ENCODE data around the gene ARSB.
"Not testable (repeated sequence)": the region's sequence is repeated elsewhere in the genome, so short reads cannot be mapped to it uniquely, and the experiment has no call there.

ARSB gene

DNA sequence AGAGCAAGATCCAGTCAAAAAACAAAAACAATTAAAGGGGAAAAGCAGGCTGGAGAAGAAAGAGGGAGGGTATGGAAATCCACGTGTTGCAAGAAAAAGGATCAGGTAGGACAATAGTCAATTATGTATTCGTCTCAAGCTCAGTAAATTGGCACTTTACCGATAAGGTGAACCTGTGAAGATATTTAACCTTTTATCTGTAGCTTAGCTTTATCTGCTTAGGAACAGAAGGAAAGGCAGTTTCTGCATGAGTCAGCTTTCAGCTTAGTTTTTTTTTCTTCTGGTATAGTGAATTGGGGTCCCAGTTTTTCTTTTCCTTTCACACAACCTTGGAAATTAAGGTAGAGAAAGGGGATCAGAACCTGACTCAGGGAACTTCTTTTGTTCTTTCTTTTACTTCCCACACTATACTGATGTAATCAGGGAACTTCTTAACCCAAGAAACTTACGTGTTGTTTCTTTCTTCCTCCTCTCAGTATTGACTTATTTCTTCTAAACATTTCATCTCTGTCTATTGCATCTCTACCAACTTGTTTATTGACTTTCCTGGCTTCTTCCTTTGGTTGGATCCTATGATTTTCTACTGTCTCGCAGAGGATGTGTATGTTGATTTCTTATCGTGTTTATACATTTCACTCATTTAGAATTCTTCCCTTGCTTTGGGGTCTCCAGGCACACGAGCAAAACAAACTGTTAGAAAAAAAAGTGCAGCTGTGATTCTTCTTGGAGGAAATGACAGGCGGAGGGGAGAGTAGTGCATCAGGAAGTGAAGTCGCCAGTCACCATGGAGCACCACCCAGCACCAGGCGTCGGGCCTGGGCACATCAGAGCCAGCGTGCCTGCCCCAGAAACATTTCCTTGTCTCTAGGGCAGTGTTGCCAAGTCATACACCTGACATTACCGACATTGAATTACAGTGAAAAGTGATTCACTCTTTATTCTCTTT lies 213.6 kb downstream of the ARSB start:
- DNase-seq = no peak

DNA sequence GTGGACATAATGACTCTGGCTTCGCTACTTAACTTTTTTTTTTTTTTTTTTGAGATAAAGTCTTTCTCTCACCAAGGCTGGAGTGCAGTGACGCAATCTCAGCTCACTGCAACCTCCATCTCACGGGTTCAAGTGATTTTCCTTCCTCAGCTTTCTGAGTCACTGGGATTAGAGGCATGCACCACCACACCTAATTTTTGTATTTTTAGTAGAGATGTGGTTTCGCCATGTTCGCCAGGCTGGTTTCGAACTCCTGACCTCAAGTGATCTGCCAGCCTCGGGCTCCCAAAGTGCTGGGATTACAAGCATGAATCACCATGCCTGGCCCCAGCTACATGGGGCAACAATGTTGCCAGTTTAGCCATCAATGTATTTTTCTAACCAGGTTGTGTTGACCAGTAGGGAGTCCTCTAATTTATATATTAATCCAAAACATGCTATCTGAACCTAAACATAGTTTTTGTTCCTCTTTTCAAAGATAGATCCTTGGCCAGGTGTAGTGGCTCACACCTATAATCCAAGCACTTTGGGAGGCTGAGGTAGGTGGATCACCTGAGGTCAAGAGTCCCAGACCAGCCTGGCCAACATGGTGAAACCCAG lies 216.2 kb downstream of the ARSB start:
- DNase-seq = no peak

DNA sequence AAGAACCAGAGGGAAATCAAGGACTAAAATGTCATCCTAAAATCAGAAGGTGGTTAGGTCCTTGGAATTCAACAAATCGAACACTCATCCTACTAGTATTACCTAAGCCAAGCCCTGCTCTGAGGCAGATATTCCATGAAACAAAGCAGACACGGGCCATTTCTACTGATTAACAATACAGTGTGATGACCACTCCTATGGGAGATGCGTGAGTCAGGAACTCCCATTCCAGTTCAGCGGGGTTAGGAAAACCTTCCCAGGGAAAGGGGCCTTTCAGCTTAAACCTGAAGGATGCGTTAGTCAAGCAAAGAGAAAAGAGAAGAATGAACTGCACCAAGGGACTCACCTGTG lies 218.7 kb downstream of the ARSB start:
- DNase-seq = no peak

DNA sequence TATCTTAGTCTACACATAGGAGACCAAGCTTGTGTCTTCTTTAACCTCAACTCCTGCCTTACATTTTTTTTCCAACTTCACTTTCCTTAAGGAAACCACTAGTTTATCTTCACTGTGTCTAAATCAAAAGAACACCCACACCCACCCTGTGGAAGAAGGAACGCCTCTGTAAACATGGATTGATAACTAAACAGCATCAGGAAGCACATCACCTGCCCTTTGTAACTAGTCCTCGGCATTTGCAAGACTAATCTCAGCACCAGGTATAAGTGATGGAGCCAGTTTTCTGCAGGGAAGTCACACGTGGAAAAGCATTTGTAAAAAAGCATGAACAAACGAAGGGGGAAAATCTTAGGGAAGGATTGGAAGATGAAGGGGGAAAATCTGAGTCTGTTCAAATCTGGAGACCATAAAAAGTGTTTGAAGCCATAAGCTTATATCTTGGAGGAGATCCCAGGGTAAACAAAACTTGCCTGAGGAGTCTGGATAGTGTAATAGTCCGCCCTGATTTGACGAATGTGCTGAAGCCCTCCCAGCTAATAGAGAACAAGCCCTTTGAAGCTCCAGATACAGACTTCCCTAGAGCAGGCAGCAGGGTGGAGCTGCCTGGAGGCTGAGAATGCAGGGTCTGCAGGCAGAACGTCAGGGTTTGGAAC lies 219.2 kb downstream of the ARSB start:
- DNase-seq = no peak

DNA sequence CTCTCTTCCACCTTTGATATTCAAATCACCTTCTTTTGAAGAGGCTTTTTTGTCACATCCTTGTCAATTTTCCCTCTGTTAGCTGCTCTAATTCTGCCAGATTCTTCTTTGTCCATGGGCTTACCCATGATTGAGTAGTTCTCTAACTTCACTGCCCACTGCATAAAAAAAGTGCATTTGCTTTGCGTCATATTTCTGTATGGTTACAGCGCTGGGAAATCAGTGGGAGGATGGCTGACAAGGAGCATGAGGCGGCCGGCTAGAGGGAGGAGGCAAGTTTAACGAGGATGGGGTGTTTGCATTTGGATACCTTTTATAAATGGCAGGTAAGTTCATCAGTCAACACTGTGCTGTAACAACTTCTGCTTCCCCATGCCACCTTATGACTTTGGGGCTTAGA lies 220.0 kb downstream of the ARSB start:
- DNase-seq = no peak

DNA sequence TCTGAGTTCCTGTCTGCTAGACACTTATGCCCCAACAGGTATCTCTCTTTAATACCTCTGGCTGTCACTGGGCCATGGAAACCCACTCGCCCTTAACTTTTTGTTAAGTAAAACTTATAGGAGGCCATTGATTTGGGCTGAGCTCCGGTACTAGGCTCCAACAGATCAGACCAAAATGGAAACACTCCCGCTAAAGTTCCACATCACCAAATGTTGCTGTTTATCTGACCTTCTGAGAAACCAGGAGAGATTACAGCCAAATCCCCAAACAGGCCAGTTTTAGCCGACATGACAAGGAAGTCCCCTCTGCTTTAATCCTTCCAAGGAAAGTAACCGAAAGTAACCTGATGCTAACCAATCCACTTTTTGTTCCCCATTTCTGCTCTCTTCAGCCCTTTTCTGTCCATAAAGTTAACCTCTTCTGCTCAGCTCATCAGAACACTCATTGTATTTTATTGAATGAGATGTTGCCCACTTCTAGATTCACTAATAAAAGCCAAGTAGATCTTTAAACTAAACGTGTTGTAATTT lies 221.4 kb downstream of the ARSB start:
- no peak for DNase-seq

DNA sequence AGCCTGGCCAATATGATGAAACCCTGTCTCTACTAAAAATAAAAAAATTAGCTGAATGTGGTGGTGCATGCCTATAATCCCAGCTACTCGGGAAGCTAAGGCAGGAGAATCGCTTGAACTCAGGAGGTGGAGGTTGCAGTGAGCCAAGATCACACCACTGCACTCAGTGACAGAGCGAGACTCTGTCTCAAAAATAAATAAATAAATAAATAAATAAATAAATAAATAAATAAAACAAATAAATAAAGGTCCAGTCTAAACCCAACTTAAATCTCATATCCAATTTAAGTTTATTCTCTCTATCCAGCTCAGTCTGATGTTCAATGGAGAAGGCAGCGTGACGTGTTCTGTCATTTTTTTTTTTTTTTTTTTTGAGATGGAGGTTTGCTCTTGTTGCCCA lies 222.4 kb downstream of the ARSB start:
- DNase-seq = not testable (repeated sequence)

DNA sequence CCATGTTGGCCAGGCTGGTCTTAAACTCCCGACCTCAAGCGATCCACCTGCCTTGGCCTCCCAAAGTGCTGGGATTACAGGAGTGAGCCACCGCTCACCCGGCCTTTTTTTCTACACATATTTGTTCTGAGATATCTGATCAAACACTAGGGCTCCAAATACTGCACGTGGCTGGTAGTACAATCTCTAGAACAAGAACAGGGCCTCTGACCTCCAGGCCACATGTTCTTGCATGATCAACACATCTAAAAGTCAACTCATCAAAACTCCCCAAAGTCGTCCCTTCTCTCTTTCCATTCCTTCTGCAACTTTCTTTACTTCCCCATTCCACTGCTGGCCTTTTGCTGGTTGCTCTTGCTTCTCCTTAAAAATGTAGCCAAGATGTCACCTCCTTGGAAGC lies 223.3 kb downstream of the ARSB start:
- no peak for DNase-seq

DNA sequence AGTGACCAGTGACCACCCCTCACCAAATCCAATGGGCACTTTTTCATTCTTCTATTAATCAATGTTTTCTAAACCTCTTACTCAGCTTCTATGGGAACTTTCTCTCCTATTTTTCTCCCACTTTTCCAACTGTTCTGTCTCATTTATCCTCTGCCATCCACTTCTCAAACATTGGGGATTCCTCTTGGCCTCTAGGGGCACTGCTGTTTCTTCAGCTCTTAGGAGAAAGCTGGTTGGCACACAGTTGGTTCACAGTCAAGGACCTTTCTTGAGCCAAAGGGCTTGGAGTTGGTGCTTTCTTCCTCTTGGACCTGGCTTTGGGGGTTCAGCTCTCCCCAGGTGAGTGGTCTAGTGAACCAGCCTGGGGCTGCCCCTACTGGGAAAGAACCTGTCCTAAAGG lies 224.3 kb downstream of the ARSB start:
- no peak for DNase-seq

DNA sequence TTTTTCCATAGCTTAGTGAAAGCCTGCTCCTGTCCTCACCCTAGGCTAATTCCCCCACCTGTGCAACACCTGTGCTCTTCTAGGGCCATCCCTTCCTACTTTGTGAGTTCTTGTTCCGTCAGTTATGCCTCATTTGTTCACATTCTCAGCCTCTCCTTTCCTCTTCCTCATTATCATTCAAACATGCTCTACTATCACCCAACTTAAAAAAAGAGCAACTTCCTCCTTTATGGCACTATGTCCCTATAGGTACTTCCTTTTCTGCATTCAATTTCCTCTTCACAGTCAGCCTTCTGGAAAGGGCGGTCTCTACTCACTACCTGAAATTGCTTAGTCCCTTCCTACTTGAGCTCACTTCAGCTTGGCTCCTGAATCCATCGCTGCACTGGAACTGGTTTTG lies 224.7 kb downstream of the ARSB start:
- no peak for DNase-seq

DNA sequence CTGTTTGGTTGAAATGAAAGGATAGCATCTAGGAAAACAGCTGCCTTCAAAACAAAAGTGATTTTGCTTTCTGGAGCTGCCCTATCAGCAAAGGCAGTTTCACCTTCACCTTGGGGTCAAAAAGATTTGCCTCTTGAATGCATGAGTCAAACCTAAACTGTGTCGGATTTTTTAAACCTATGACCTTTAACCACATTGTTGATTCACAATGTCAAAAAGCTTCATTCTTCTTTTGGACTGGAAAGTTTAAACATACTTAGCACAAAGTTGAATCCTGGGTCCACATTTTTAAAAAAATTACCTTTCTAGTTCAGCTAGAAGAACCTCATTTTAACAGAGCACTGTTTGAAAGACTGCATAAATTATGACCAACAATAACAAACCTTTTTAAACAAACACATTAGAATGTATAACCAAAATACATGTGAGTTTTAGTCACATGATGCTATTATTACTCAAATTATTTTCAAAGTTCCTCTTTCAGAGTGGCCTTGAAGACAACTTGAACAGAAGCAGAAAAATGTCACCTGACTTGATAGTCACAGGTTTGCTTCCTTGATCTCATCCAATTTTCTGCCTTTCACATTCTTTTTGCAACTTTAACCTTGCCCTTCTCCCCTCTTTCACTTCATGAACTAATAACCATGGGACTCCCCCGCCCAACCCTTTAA lies 226.8 kb downstream of the ARSB start:
- DNase-seq = no peak

DNA sequence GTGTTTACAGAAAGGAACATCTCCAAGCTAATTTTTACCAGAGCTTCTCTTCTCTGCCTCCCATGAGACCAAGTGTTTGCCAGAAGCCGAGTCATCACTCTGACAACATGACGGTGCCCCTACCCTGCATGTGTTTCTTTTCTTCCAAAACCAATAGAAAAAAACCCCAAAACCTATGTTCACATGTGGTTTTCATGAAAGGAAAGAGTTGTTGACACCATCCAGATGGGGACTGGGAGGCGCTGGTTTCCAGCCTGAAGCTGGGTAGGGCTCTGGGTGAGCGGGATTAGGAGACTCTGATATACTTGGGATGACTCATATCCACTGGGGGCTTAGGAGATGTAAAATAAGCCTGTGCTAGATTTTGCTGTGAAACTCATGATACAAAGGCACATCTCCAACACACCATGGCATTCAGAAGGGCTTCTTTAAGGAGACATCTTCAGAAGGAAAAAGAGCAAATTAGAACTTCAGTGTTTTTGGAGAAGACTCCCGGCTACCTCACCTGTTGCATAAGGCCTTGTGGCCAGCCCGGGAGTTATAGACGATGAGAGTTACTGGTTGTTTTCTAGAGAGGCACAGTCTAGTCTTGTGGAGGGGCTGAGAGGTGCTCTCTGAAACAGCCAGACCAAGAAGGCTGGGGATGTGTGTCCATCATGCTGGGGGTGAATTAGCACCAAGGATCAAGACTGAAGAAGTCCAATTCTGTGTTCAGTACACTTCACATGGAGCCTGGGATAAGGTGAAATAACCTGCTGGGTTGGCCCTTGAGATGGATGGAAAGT lies 227.6 kb downstream of the ARSB start:
- no peak for DNase-seq

DNA sequence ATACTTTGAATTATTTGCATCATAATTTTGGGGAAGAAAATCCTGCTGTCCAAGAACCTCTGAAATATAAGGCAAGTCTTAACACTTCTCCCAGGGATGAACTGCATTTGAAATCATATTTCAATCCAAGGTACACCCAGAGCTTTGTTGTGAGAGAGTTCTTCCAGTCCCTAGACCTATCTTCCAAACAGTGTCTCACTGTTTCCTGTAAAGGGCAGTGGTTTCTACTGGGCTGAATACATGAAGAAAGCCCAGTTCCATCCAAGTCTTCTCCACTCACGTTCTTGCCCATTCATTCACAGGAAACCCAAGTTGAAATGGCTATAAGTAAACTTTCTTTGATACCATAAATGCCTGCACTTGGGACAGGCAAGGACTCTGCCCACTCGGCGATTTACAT lies 228.3 kb downstream of the ARSB start:
- DNase-seq = no peak

DNA sequence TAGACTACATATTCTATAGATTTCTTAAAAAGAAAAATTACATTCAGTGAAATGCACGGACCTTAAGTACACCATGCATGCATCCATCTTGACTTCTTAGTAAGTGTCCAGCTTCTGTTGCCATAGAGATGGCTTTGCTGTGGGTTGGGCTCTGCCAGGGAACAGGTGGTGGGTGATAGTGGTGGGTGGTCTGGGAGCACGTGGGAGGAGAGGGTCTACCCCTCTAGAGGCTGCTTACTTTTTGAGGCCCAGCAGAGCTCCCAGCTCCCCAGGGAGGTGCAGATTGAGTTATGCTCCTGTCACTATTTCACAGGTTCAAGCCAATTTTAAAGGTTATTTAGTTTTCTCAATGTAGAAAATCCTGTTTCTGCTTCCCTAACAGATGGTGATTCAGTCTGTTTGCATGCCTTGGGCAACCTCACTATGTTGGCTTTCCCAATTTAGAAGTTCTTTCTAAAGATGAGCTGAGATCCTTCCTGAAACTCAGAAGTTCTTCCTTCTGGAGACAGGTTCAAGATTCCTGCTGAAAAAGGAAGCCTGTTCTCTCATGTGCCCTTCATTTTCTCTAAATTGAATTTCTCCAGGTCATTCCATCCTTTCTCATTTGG lies 229.2 kb downstream of the ARSB start:
- DNase-seq = no peak

DNA sequence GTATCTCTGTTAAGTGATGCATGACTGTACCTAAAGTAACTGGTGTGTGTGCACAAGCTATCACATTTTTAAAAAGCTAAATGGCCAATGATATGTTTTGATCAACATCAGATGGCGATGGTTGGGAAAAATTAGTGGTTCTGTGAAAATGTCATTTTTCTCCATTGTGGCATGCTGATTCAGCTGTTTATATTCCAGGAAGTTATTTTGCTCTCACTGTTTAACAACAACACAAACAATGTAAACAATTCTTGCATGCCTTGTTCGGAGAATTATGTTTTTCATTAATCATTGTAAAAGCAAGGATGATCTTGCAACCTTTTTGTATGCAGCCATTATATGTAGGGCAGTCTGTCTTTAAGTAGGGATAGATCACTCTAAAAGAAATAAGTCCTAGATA lies 230.5 kb downstream of the ARSB start:
- no peak for DNase-seq

DNA sequence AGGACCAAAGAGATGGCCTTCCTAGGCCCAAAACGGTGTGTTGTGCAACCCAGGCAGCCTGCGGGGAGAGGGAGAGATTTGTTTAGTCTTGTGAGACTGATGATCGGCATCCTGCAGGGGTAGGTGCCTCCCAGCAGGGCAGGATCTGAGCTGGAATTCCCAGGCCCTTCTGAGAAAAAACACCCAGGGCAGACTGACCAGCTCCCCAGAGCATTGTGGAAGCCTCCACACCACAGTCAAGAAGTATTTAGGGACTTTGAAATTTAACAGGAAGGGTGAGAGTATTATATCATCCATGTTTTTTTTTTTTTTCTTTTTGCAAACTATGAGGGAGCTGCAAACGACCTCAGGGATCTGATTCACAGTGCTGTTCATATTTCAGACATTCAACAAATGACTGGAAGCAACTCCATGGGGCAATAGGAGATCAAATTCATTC lies 232.0 kb downstream of the ARSB start:
- no peak for DNase-seq

DNA sequence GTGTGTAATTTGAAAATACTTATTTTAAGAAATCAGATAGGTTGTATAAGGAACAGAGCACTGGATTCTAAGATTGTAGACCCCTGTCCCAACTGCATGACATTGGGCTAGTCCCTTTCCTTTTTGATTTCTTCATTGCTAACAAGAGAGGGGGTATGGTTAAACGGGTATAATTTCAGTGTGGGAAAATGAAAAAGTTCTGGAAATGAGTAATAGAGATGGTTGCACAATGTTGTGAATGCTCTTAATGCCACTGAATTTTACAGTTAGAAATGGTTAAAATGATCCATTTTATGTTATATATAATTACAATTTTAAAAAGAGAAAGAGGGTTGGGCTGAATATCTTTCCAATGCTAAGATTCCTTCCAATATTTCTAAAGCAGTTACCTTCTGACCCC lies 233.2 kb downstream of the ARSB start:
- no peak for DNase-seq

DNA sequence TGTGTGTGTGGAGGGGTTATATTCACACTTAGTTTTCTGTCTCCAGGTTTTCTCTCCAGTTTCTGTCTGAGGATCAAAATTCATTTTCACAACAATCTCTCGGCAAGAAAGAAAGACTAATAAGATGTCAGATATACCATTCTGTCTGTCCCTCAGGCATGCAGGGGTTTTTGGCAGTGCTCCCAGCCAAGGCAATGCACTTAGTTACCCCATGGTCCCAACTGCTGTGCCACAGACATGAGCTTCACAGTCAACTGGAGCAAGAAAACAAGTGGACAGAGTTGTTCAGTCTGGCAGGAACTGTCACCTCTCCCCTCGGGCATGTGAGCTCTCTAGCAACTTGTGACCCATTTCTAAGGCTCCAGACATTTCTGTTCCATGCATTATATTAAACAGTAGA lies 234.8 kb downstream of the ARSB start:
- no peak for DNase-seq

DNA sequence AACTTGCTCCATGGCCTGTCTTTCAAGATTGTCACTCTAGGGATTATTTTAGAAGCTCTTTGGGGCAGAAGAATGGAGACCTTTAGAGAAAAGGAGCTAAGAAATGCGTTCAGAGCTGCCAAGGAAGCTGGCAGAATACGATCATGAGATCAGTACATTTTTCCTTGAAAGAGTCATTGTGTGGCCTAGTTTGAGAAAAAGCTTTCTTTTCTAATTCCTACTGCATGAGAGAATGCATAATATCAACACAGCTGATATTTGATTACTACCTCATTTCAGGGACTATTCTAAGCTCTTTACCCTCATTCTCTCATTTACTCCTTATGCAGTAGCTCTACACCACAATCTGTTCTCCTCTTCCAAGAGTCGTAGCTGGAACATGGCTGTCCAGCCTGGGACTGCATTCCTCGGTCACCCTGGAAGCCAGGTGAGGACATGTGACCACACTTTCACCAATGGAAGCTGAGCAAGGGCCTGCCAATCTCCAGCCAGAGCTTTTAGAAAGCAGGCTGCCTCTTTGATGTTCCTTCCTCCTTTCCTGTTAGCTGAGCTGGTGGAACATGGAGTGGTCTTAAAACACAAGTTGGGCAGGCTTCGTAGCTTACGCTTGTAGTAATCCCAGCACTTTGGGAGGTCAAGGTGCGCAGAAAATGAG lies 237.3 kb downstream of the ARSB start:
- DNase-seq = no peak

DNA sequence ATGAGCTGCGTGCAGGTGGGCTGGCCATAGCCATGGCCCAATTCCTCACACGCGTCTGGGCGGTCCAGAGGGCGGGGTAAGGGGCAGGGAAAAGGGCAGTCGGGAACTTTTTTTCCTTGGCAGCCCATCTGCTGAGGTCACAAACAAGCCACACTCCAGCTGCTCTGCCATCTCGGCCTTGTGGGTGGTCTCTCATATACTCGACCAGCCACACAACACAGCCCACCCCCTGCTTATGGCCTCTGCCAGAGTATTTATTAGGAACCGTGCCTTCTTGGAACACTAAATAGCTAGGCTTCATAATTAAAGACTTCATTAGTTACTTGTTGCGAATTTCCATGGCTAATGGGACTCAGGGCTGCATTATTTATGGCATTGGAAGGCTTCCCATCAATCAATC lies 238.1 kb downstream of the ARSB start:
- DNase-seq = no peak

DNA sequence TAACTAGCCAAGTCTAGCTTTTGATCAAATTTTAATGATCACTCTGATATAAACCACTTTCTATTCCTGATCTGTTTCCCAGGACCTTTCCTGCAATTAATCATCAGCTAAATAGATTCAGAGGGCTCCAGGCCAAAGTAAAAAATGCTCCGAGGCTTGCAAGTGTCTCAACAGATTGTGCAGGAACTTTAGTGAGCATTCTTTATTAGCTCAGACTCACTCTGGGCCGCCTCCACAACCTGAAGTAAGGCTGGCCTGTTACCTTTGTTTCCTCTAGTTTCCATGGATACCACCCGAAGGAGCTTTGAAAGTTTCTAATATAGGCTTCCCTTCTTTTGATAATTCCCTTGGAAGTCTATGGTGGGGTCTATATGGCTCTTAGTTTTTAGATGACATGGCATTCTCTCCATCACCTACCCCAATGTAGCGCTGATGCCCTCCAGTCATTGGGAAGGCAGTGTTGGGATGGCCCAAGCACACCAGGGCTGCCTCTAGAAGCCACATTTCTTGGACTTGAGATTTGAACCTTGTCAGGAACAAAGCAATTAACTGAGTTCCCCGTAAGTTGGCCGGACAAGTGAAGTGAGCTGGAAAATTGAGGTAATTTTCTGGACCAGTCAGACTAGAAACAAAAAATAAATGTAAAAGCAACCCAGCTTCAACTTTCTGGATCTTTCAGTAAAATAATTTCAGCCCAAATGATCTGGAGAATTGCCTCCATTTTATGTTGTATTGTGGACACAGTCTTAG lies 238.9 kb downstream of the ARSB start:
- DNase-seq = no peak
